ENCODE data around the gene MT1B.

DNA sequence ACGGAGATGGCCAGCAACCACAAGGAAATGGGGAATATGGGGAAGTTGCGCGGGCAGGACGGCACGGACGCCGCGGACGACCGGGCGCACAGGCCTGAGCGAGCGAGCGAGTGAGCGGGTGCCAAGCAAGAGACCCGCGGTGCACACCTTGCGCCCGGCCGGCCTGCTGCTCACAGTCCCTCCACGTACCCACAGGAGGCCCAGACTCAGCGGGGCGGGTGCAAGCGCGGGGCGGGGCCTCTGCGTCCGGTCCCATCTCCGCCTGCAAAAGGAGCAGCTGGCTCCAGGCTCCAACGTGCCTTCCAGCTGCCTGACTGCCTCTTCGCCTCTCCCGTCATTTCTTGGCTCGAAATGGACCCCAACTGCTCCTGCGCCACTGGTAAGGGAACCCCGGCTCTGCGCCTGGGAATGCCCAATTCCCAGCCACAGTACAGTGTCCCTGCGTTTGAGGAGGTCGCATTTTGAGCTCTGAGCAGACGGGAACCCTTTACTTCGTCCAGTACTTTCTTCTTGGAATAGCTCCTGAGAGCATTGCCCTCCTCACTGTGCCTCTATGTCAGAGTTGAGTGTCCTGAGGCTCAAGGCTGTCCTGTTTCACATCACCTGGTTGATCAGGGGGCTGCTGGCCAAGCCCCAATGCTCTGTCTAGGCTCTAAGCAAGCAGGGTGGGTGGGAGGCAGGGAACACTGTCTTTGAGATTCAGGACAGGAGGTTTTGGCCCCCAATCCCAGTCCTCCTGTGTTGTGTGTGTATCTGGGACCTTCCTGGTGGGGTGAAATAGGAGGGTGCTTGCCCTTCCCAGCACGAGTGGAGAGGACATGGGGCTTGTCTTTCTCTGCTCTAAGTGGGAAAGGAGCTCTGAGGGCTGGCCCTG lies 34.2 kb upstream of the MT1B start:
- TF ChIP-seq POLR2A (IDR thresholded peaks at IDR 0.05; ENCODE audit: low read depth, low read length), result no peak
- no peak for TF ChIP-seq TAF1 (IDR thresholded peaks at IDR 0.05; ENCODE audit: borderline replicate concordance, low read depth, low read length)
- TF ChIP-seq POLR2AphosphoS5 (IDR thresholded peaks at IDR 0.05; ENCODE audit: low read depth, low read length), result no peak
